Neutrophil (primary cell): ENCODE results near the gene SRRM2.

Source experiments
- H3K27ac ChIP-seq: fragments of 200-600 bp; sonication (generic); 2 replicates; pipeline ENCODE4 v1.5.1; 2016; ENCODE audit warnings: mild to moderate bottlenecking, moderate library complexity
- H3K27me3 ChIP-seq: fragments of 200-600 bp; sonication (generic); 2 replicates; pipeline ENCODE4 v1.6.0; 2016; ENCODE audit warnings: mild to moderate bottlenecking
- H3K36me3 ChIP-seq: fragments of 200-600 bp; sonication (generic); 2 replicates; pipeline ENCODE4 v1.5.1; 2017
- H3K4me1 ChIP-seq, 2 experiments: fragments of 200-600 bp in 1 of 2; sonication (generic) in 1 of 2; 1 replicate in 1 of 2; 2 replicates in 1 of 2; pipeline versions ENCODE4 v1.5.1 to v1.6.1; 2013 to 2016; ENCODE audit warnings: low read depth in 1 of 2, low read length in 1 of 2, mild to moderate bottlenecking in 1 of 2, moderate library complexity in 1 of 2; ENCODE audit not compliant: control insufficient read depth in 1 of 2, insufficient read depth in 1 of 2
- H3K4me3 ChIP-seq, 2 experiments: fragments of 200-600 bp in 1 of 2; sonication (generic) in 1 of 2; 1 replicate in 1 of 2; 2 replicates in 1 of 2; pipeline ENCODE4 v1.5.1; 2013 to 2016; ENCODE audit warnings: low read depth in 1 of 2, low read length in 1 of 2, mild to moderate bottlenecking in 1 of 2, moderate library complexity in 1 of 2
- H3K9me3 ChIP-seq: fragments of 200-600 bp; sonication (generic); 2 replicates; pipeline ENCODE4 v1.5.1; 2016
- CTCF ChIP-seq: fragments of 200-600 bp; sonication (generic); IDR thresholded peaks from 2 replicates; pipeline ENCODE4 v1.5.1; 2016; ENCODE audit warnings: antibody characterized with exemption

SRRM2 gene

GRCh38 chr16:2818272-2818876, 65.9 kb downstream of the SRRM2 start:
- no peak overlapping the region for H3K4me3 ChIP-seq
- no peaks in the 10 kb centered on the region for H3K27me3 ChIP-seq
- H3K36me3 ChIP-seq: no peaks in the 10 kb centered on the region
- no peaks in the 10 kb centered on the region for H3K9me3 ChIP-seq
- H3K27ac ChIP-seq: no peak overlapping the region
- TF ChIP-seq CTCF: no peak
- H3K4me1 ChIP-seq: no peaks in the 10 kb centered on the region

- Histone ChIP-seq H3K4me3 (no peak overlapping the region), H3K27ac (no peak overlapping the region), H3K4me1 (no peaks in the 10 kb centered on the region), H3K36me3 (no peaks in the 10 kb centered on the region), H3K9me3 (no peaks in the 10 kb centered on the region), H3K27me3 (no peaks in the 10 kb centered on the region)
- no peak for TF ChIP-seq CTCF
Observed at GRCh38 chr16:2819179-2819938, 66.9 kb downstream of the SRRM2 start.

GRCh38 chr16:2819939-2820835, 67.7 kb downstream of the SRRM2 start:
- TF ChIP-seq CTCF: no peak
- Histone ChIP-seq H3K4me1 (no peaks in the 10 kb centered on the region), H3K27me3 (no peaks in the 10 kb centered on the region)

More at GRCh38 chr16:2819939-2820835, 67.7 kb downstream of the SRRM2 start:
- Histone ChIP-seq H3K9me3 (no peaks in the 10 kb centered on the region), H3K36me3 (no peaks in the 10 kb centered on the region), H3K4me3 (no peak overlapping the region), H3K27ac (no peak overlapping the region)
